PC-3 (cell line): ENCODE results near the gene OLR1. TPM values are rescaled to one million over a fixed set of nuclear protein-coding genes. Genes with fewer than 3 reads are reported as not detected.
"Not testable (repeated sequence)": the region's sequence is repeated elsewhere in the genome, so short reads cannot be mapped to it uniquely, and the experiment has no call there.

Source experiments
- ATAC-seq: fragments of 200-7000 bp; cut with Tn5 transposase; 2 replicates; pipeline ENCODE4 v1.9.1; 2020; ENCODE audit warnings: mild to moderate bottlenecking, moderate library complexity
- BruUV-seq: library from RNA; stranded (reverse); fragments of 400-500 nt; replicated peaks from 2 replicates; lab custom pipeline; 2021; lab: Mats Ljungman, UMichigan
- CTCF ChIA-PET: fragments of 300-600 bp; sonication (Branson Sonifier 250); formaldehyde crosslinking; loops from one replicate; lab custom pipeline; 2022; ENCODE audit warnings: antibody characterized with exemption; lab: Charles Lee
- POLR2A ChIA-PET: fragments of 300-600 bp; sonication (Branson Sonifier 250); formaldehyde crosslinking; loops from one replicate; lab custom pipeline; 2022; ENCODE audit warnings: antibody characterized with exemption; ENCODE audit not compliant: unreplicated experiment; lab: Charles Lee
- DNase-seq: peaks from one replicate; pipeline ENCODE4 v3.0.0-alpha.2; 2015
- H2AFZ ChIP-seq: fragments of 300-600 bp; sonication (generic); 2 replicates; pipeline ENCODE4 v1.6.0; 2016; ENCODE audit warnings: antibody characterized with exemption, low read length
- H3F3A ChIP-seq: fragments of 300-600 bp; sonication (generic); one replicate; pipeline ENCODE4 v1.6.0; 2017; ENCODE audit warnings: antibody characterized with exemption, low read length, control low read depth, mild to moderate bottlenecking; ENCODE audit not compliant: unreplicated experiment
- H3K27ac ChIP-seq: fragments of 300-600 bp; sonication (generic); 2 replicates; pipeline ENCODE4 v1.5.1; 2016; ENCODE audit warnings: mild to moderate bottlenecking, low read length
- H3K27me3 ChIP-seq: fragments of 300-600 bp; sonication (generic); 2 replicates; pipeline ENCODE4 v1.6.1; 2016; ENCODE audit warnings: low read length, mixed read lengths
- H3K36me3 ChIP-seq: fragments of 300-600 bp; sonication (generic); 2 replicates; pipeline ENCODE4 v1.6.1; 2016; ENCODE audit warnings: low read depth, mixed run types, low read length, mixed read lengths
- H3K4me1 ChIP-seq: fragments of 300-600 bp; sonication (generic); 2 replicates; pipeline ENCODE4 v1.5.1; 2016; ENCODE audit warnings: low read length; ENCODE audit not compliant: insufficient read depth
- H3K4me2 ChIP-seq: fragments of 300-600 bp; sonication (generic); 2 replicates; pipeline ENCODE4 v1.6.0; 2016; ENCODE audit warnings: low read length
- H3K4me3 ChIP-seq: fragments of 300-600 bp; sonication (generic); 2 replicates; pipeline ENCODE4 v1.5.1; 2016; ENCODE audit warnings: mild to moderate bottlenecking, low read length, mixed read lengths
- H3K79me2 ChIP-seq: fragments of 300-600 bp; sonication (generic); 2 replicates; pipeline ENCODE4 v1.6.1; 2017; ENCODE audit warnings: low read length, mixed read lengths
- H3K9ac ChIP-seq: fragments of 300-600 bp; sonication (generic); 2 replicates; pipeline ENCODE4 v1.6.0; 2016; ENCODE audit warnings: mild to moderate bottlenecking, low read length
- H3K9me2 ChIP-seq: fragments of 300-600 bp; sonication (generic); replicated peaks from 2 replicates; pipeline ENCODE4 v1.6.1; 2016; ENCODE audit warnings: mixed run types, low read length, mixed read lengths
- H3K9me3 ChIP-seq: fragments of 300-600 bp; sonication (generic); 2 replicates; pipeline ENCODE4 v1.6.1; 2016; ENCODE audit warnings: low read length, mixed read lengths
- H4K20me1 ChIP-seq: fragments of 300-600 bp; sonication (generic); 2 replicates; pipeline ENCODE4 v1.6.1; 2016; ENCODE audit warnings: low read length, mixed read lengths
- EZH2 ChIP-seq: fragments of 300-600 bp; sonication (generic); IDR thresholded peaks from one replicate; pipeline ENCODE4 v1.6.1; 2017; ENCODE audit warnings: antibody characterized with exemption, mild to moderate bottlenecking, low read length; ENCODE audit not compliant: unreplicated experiment
- EZH2phosphoT487 ChIP-seq: fragments of 300-600 bp; sonication (generic); IDR thresholded peaks from 2 replicates; pipeline ENCODE4 v1.6.1; 2018; ENCODE audit warnings: mild to moderate bottlenecking, antibody characterized with exemption, low read length, borderline replicate concordance
- intact Hi-C: fragments of 100-400 bp; cut with micrococcal nuclease; formaldehyde crosslinking; loops from 2 replicates; pipeline ENCODE4 v1.9.0; 2023
- total RNA-seq: library from RNA; depleted of rRNA; stranded (reverse); fragments of >200 nt; gene quantifications from 2 replicates; pipeline ENCODE4 v1.2.3, GENCODE V29; 2014
- TF ChIP-seq, protein P1 (sequence below): fragments of 300-600 bp; sonication (generic); conservative IDR thresholded peaks from 2 replicates; pipeline ENCODE4 v1.5.1; 2017; ENCODE audit warnings: antibody characterized with exemption, low read depth, mild to moderate bottlenecking, low read length

OLR1 gene
- total RNA-seq, 1 experiment from 2014 or later, result 0.80 TPM

DNA sequence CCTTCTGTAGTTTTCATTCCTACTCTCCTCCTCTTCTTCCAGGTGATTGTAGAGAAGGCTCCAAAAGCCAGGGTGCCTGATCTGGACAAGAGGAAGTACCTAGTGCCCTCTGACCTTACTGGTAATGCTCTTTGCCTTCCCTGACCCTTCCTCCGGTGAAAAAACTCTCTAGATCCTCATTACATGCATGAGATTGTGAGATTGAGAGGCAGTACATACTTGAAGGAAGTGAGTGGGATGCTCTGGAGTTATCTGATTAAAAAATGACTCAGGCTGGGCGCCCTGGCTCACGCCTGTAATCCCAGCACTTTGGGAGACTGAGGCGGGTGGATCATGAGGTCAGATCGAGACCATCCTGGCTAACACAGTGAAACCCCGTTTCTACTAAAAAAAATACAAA is 46.1 kb upstream of the OLR1 start:
- intact Hi-C loops, result no loop called here
- no peak for TF ChIP-seq EZH2phosphoT487
- no peak for TF ChIP-seq EZH2
- TF ChIP-seq, protein P1, sequence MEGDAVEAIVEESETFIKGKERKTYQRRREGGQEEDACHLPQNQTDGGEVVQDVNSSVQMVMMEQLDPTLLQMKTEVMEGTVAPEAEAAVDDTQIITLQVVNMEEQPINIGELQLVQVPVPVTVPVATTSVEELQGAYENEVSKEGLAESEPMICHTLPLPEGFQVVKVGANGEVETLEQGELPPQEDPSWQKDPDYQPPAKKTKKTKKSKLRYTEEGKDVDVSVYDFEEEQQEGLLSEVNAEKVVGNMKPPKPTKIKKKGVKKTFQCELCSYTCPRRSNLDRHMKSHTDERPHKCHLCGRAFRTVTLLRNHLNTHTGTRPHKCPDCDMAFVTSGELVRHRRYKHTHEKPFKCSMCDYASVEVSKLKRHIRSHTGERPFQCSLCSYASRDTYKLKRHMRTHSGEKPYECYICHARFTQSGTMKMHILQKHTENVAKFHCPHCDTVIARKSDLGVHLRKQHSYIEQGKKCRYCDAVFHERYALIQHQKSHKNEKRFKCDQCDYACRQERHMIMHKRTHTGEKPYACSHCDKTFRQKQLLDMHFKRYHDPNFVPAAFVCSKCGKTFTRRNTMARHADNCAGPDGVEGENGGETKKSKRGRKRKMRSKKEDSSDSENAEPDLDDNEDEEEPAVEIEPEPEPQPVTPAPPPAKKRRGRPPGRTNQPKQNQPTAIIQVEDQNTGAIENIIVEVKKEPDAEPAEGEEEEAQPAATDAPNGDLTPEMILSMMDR, result no peak
- Histone ChIP-seq H3K9me2 (no peaks in the 10 kb centered on the region), H3K27ac (no peak overlapping the region), H3K9ac (no peak overlapping the region), H4K20me1 (no peaks in the 10 kb centered on the region), H3K9me3 (no peaks in the 10 kb centered on the region), H3F3A (no peaks in the 10 kb centered on the region), H3K79me2 (peaks cover 16% of the 10 kb centered on the region; the same call in 1 of the 2 replicates), H3K36me3 (no peaks in the 10 kb centered on the region), H2AFZ (no peak overlapping the region), H3K4me1 (peaks cover 10% of the 10 kb centered on the region; the same call in 1 of the 2 replicates), H3K4me3 (no peak overlapping the region), H3K27me3 (no peaks in the 10 kb centered on the region), H3K4me2 (no peak overlapping the region)
- POLR2A ChIA-PET, result no interaction called here
- CTCF ChIA-PET, result no interaction called here
- ATAC-seq (no peak), DNase-seq (no peak)
- no TSS peak for BruUV-seq

DNA sequence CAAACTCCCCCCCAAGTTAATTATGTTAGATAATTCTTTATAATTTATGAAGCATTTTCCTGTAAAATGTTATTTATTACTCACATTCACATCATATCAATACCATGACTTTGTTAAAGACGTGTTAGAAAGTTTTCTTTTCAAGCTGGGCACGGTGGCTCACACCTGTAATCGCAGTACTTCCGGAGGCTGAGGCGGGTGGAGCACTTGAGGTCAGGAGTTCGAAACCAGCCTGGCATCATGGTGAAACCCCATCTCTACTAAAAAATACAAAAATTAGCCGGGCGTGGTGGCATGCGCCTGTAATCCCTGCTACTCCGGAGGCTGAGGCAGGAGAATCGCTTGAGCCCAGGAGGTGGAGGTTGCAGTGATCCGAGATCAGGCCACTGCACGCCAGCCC is 44.0 kb upstream of the OLR1 start:
- H2AFZ ChIP-seq, H3K27ac ChIP-seq, H3K4me1 ChIP-seq, H3K27me3 ChIP-seq, H3K4me2 ChIP-seq, intact Hi-C loops, CTCF ChIA-PET, H4K20me1 ChIP-seq, DNase-seq, H3K36me3 ChIP-seq, H3F3A ChIP-seq, ATAC-seq, H3K9ac ChIP-seq, H3K9me2 ChIP-seq, H3K4me3 ChIP-seq, POLR2A ChIA-PET, H3K9me3 ChIP-seq, BruUV-seq: not testable (repeated sequence)
- H3K79me2 ChIP-seq, result peaks cover 16% of the 10 kb centered on the region; the same call in 1 of the 2 replicates

DNA sequence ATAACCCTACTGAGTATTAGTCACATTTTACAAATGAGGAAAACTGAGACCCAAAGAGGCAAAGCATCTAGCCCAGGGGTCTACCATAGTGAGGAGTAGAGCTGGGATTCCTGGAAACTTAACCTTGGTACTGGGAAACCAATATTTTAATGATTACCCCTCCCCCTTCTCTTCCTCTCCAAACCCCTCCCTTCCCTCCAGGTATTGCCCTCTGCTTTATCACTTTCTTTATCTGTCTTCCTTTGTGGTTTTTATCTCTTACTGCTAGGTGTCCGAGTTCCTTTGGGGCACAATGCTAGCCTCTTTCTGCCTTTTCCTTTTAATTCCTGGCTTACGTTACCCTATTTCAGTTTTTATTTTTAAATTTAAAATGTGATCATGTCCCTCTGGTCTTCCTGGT is 43.5 kb upstream of the OLR1 start:
- no peak overlapping the region for H3K9ac ChIP-seq
- no peaks in the 10 kb centered on the region for H3K36me3 ChIP-seq
- BruUV-seq, result no TSS peak
- no peaks in the 10 kb centered on the region for H3K9me3 ChIP-seq
- H3K27me3 ChIP-seq, result no peaks in the 10 kb centered on the region
- H4K20me1 ChIP-seq, result no peaks in the 10 kb centered on the region
- DNase-seq (no peak), ATAC-seq (no peak)
- H3K9me2 ChIP-seq, result no peaks in the 10 kb centered on the region
- peaks cover 10% of the 10 kb centered on the region; the same call in 1 of the 2 replicates for H3K4me1 ChIP-seq
- TF ChIP-seq, protein P1, result no peak
- no peak for TF ChIP-seq EZH2phosphoT487
- TF ChIP-seq EZH2, result no peak
- peaks cover 16% of the 10 kb centered on the region; the same call in 1 of the 2 replicates for H3K79me2 ChIP-seq
- H3K4me2 ChIP-seq, result peak overlapping the region; percentile 92
- no peak overlapping the region for H2AFZ ChIP-seq
- ChIA-PET CTCF (no interaction called here), POLR2A (no interaction called here)
- H3K27ac ChIP-seq, result no peak overlapping the region
- no peak overlapping the region for H3K4me3 ChIP-seq
- no peaks in the 10 kb centered on the region for H3F3A ChIP-seq
- intact Hi-C loops, result no loop called here
